GM21360 (cell line): ENCODE data around the gene ZBED3.
"Not testable (repeated sequence)": the region's sequence is repeated elsewhere in the genome, so short reads cannot be mapped to it uniquely, and the experiment has no call there.

Source experiments
- ATAC-seq: cut with Tn5 transposase; IDR thresholded peaks from one replicate; pipeline ENCODE4 v1.9.1; 2021; ENCODE audit warnings: mild to moderate bottlenecking, moderate library complexity; ENCODE audit not compliant: unreplicated experiment

ZBED3 gene

GRCh38 chr5:77086689-77087483, at the start of gene ZBED3:
Gene ZBED3, minus strand, starts transcription at chr5:77087285. Its CDS starts 9,407 bp downstream, at chr5:77077878.
- ATAC-seq = peak; percentile 59

GRCh38 chr5:77133061-77133758, 46.1 kb upstream of the ZBED3 start:
- ATAC-seq = no peak

- no peak for ATAC-seq
Observed at GRCh38 chr5:77131361-77131760, 44.3 kb upstream of the ZBED3 start.

- no peak for ATAC-seq
Observed at GRCh38 chr5:77129391-77129990, 42.4 kb upstream of the ZBED3 start.

- no peak for ATAC-seq
Observed at GRCh38 chr5:77128411-77129061, 41.5 kb upstream of the ZBED3 start.

GRCh38 chr5:77123057-77123456, 36.0 kb upstream of the ZBED3 start:
- no peak for ATAC-seq

- no peak for ATAC-seq
Observed at GRCh38 chr5:77120706-77121105, 33.6 kb upstream of the ZBED3 start.

- no peak for ATAC-seq
Observed at GRCh38 chr5:77120086-77120485, 33.0 kb upstream of the ZBED3 start.

- ATAC-seq = no peak
Observed at GRCh38 chr5:77117161-77117560, 30.1 kb upstream of the ZBED3 start.

GRCh38 chr5:77107035-77107434, 19.9 kb upstream of the ZBED3 start:
- not testable (repeated sequence) for ATAC-seq

GRCh38 chr5:77104813-77105212, 17.7 kb upstream of the ZBED3 start:
- ATAC-seq = no peak

GRCh38 chr5:77103457-77103856, 16.4 kb upstream of the ZBED3 start:
- no peak for ATAC-seq

GRCh38 chr5:77102549-77102948, 15.5 kb upstream of the ZBED3 start:
- no peak for ATAC-seq

- no peak for ATAC-seq
Observed at GRCh38 chr5:77101298-77101697, 14.2 kb upstream of the ZBED3 start.

- ATAC-seq = no peak
Observed at GRCh38 chr5:77095189-77095588, 8.1 kb upstream of the ZBED3 start.

- peak; percentile 25 for ATAC-seq
Observed at GRCh38 chr5:77087484-77088261, 588 bp upstream of the ZBED3 start.

- no peak for ATAC-seq
Observed at GRCh38 chr5:77086368-77086688, 757 bp downstream of the ZBED3 start.

GRCh38 chr5:77083088-77083487, 4.0 kb downstream of the ZBED3 start:
- no peak for ATAC-seq

- ATAC-seq = no peak
Observed at GRCh38 chr5:77082280-77082679, 4.8 kb downstream of the ZBED3 start.

GRCh38 chr5:77080905-77081304, 6.2 kb downstream of the ZBED3 start:
- ATAC-seq = no peak

GRCh38 chr5:77080479-77080878, 6.6 kb downstream of the ZBED3 start:
- not testable (repeated sequence) for ATAC-seq
